ENCODE measurements around the gene TAC4. TPM values are rescaled to one million over a fixed set of nuclear protein-coding genes. Genes with fewer than 3 reads are reported as not detected.

TAC4 gene
- total and polyA plus RNA-seq, 3 experiments from 2014 or later, result not detected

DNA sequence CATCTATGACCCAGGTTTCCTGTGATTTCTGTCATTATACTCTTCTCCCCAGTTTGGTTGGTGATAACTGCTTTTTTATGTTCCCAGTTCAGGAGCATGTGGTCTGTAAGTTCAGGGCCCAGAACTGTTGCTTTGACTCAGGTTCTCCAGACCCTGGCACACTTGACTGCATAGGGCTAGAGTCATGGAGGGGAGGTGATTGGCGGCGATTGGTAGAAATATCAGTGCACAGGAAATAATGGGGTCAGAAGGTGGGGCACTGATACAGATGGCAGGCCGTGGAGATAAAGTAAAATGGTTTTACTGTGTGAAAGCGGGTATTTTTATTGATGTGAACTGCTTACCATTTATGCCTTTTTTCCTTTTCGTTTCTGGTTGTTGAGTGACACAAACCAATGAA is 28.7 kb downstream of the TAC4 start:
- peaks cover 53 to 71% (median 69%) of the 10 kb centered on the region in 3 donors for H3K4me1 Mint-ChIP-seq
- CTCF ChIA-PET, result no interaction called here

DNA sequence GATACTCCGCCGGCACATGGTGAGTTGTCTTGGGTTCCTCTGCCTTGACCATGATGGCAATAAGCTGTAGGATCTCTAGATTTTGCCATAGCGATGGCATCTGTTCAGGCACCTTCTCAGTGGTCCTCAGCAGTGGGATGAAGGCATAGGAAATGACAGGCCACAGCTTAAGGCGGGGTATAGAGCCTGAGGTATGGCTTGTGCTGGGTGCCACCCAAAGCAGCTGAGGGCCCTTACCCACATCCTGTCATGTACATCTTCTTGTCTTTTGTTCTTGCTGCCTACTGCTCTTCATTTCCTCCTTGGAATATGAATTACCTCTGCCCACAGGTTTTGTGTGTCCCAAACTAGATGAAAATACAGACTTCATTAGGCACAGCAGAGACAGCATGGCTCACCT is 29.9 kb downstream of the TAC4 start:
- Mint-ChIP-seq H3K9me3 (no peaks in the 10 kb centered on the region), H3K27ac (peak overlapping the region; percentile 90 to 98 (median 96)), H3K4me3 (peak overlapping the region; percentile 22 to 87 (median 79)), H3K4me1 (peaks cover 56 to 79% (median 77%) of the 10 kb centered on the region in 3 donors), H3K36me3 (peaks cover 10 to 86% (median 22%) of the 10 kb centered on the region in 3 donors), H3K27me3 (peaks cover 0 to 4% of the 10 kb centered on the region in 2 donors)
- H3K4me1 ChIP-seq (ENCODE audit: insufficient read depth, low read length), result peaks cover 80% of the 10 kb centered on the region
- peak overlapping the region; percentile 9 for H3K4me3 ChIP-seq (ENCODE audit: low read length)
- ChIA-PET CTCF (interaction anchor here (0.9 to 2.0 kb wide), 4 partner anchors 103 to 248 kb away, joined by 3 to 8 read pairs (median 4); partner anchors contain the start of gene SLC35B1), POLR2A (interaction anchor here (1.0 kb wide), 2 partner anchors 70 to 119 kb away, joined by 3 read pairs; no protein-coding TSS in a partner anchor)
- peaks cover 40% of the 10 kb centered on the region for H3K36me3 ChIP-seq (ENCODE audit: insufficient read depth, low read length)
- H3K27ac ChIP-seq (ENCODE audit: low read depth, low read length), result peak overlapping the region; percentile 28
- H3K27me3 ChIP-seq (ENCODE audit: insufficient read depth, low read length, poor library complexity, severe bottlenecking), result no peaks in the 10 kb centered on the region
- H3K9me3 ChIP-seq (ENCODE audit: low read length), result no peaks in the 10 kb centered on the region
- peak; percentile 35 to 78 (median 70) for DNase-seq

More for the DNA sequence above, 28.7 kb downstream of the TAC4 start:
- no peak overlapping the region for H3K27ac ChIP-seq (ENCODE audit: low read depth, low read length)
- H3K4me3 Mint-ChIP-seq, result peak overlapping the region in 6 of 7 donors; percentile 12 to 87 (median 64)
- H3K36me3 Mint-ChIP-seq, result peaks cover 4 to 87% (median 19%) of the 10 kb centered on the region in 3 donors
- peak overlapping the region; percentile 27 to 97 (median 90) for H3K27ac Mint-ChIP-seq
- H3K9me3 ChIP-seq (ENCODE audit: low read length), result no peaks in the 10 kb centered on the region
- peaks cover 80% of the 10 kb centered on the region for H3K4me1 ChIP-seq (ENCODE audit: insufficient read depth, low read length)
- H3K27me3 ChIP-seq (ENCODE audit: insufficient read depth, low read length, poor library complexity, severe bottlenecking), result no peaks in the 10 kb centered on the region
- no peak overlapping the region for H3K4me3 ChIP-seq (ENCODE audit: low read length)
- H3K27me3 Mint-ChIP-seq, result peaks cover 0 to 2% of the 10 kb centered on the region in 2 donors
- peaks cover 45% of the 10 kb centered on the region for H3K36me3 ChIP-seq (ENCODE audit: insufficient read depth, low read length)
- no peaks in the 10 kb centered on the region for H3K9me3 Mint-ChIP-seq
- DNase-seq, result no peak
- POLR2A ChIA-PET, result no interaction called here

DNA sequence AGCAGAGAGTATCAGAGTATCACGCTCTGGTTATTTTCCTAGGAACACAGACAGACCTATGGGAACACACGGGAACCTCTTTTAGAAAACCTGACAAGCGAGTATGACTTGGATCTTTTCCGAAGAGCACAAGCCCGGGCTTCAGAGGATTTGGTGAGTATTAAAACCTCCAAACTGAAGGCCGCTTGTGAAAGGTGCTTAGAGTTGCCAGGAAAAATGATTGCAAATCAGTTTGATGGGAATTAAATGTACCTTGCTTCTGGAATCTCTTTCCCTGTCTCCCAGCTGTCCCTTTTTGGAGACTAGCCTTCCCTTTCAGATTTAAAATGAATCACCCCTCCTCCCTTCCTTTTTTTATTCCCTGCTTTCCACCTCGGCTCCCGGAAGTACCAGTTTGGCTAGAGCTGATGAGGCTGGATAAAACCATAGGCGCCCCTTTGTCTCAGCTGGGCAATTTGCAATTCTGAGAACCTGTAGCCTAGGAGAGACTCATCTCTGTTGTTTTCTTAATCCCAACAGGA is 32.0 kb downstream of the TAC4 start:
- Histone ChIP-seq H3K27ac (ENCODE audit: low read depth, low read length) (no peak overlapping the region), H3K27me3 (ENCODE audit: insufficient read depth, low read length, poor library complexity, severe bottlenecking) (no peaks in the 10 kb centered on the region), H3K4me3 (ENCODE audit: low read length) (no peak overlapping the region), H3K36me3 (ENCODE audit: insufficient read depth, low read length) (peaks cover 21% of the 10 kb centered on the region), H3K9me3 (ENCODE audit: low read length) (no peaks in the 10 kb centered on the region), H3K4me1 (ENCODE audit: insufficient read depth, low read length) (peaks cover 66% of the 10 kb centered on the region)
- Mint-ChIP-seq H3K27ac (peak overlapping the region in 7 of 8 donors; percentile 20 to 97 (median 63)), H3K36me3 (peaks cover 10 to 78% (median 18%) of the 10 kb centered on the region in 3 donors), H3K4me3 (no peak overlapping the region), H3K27me3 (peaks cover 0 to 4% of the 10 kb centered on the region in 2 donors), H3K9me3 (no peaks in the 10 kb centered on the region), H3K4me1 (peaks cover 48 to 70% (median 70%) of the 10 kb centered on the region in 3 donors)
- ChIA-PET CTCF (interaction anchor here (0.9 to 1.7 kb wide), 2 partner anchors 36 to 182 kb away, joined by 3 to 4 read pairs; no protein-coding TSS in a partner anchor), POLR2A (no interaction called here)
- no peak for DNase-seq

DNA sequence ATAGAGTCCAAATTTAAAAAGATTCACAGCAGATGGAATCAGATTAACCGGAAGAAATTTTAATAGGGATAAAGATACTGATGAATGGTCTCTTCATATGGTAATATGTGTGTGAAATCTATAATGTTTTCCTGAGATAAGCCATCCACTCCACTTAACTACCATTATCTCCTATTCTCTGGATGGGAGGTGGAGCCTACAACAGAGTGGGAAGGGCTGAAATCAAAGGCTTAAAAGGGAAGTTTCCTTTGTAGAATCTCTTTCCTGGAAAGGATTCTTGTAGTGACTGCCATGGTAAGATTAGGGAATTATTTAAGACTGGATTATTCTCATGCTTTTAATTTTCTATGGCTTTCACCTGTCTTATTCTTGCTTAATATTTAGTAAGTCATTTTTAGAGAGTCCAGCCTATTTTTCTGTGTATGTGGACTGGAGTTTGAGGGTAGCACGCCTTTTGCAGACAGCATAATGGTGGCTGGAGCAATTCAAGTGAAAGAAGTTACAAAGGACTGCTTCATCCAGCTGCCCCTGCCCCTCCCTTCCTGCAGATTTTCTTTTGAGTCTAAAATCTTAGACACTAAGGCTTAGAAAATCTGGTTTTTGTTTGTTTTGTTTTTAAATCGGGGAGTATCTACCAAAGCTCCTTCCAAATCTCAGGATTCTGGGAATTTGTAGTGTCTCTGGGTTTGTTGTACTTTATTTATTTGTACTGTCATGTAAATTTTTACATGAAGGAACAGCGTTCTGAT is 32.9 kb downstream of the TAC4 start:
- H3K27ac ChIP-seq (ENCODE audit: low read depth, low read length), result no peak overlapping the region

DNA sequence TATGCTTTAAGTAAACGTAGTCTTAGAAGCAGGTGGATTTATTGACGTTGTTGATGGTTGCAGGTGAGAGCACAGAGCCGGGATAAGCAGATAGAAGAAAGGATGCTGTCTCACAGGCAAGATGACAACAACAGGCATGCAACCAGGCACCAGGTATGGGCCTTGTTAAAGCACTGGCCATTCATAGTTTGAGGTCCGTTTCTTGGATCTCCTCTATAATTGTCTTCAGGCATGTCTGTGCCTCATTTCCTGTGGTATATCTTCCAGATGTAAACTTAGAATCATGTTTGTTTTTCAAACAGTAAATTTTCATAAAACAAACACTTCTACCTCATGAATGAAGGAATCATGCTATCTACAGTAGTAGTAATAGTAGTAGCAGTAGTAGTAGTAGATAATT is 38.8 kb downstream of the TAC4 start:
- ChIA-PET POLR2A (no interaction called here), CTCF (no interaction called here)
- Mint-ChIP-seq H3K4me3 (no peak overlapping the region), H3K27ac (peak overlapping the region in 2 of 8 donors; percentile 20 to 39), H3K4me1 (peaks cover 36 to 52% (median 43%) of the 10 kb centered on the region in 3 donors), H3K36me3 (peaks cover 14 to 77% (median 24%) of the 10 kb centered on the region in 3 donors), H3K9me3 (no peaks in the 10 kb centered on the region), H3K27me3 (peaks cover 0 to 2% of the 10 kb centered on the region in 2 donors)
- no peaks in the 10 kb centered on the region for H3K4me1 ChIP-seq (ENCODE audit: insufficient read depth, low read length)
- H3K36me3 ChIP-seq (ENCODE audit: insufficient read depth, low read length), result peaks cover 47% of the 10 kb centered on the region
- no peak overlapping the region for H3K4me3 ChIP-seq (ENCODE audit: low read length)
- DNase-seq, result no peak
- H3K27ac ChIP-seq (ENCODE audit: low read depth, low read length), result no peak overlapping the region
- H3K27me3 ChIP-seq (ENCODE audit: insufficient read depth, low read length, poor library complexity, severe bottlenecking), result no peaks in the 10 kb centered on the region
- no peaks in the 10 kb centered on the region for H3K9me3 ChIP-seq (ENCODE audit: low read length)

More for the DNA sequence above, 32.9 kb downstream of the TAC4 start:
- Histone ChIP-seq H3K36me3 (ENCODE audit: insufficient read depth, low read length) (peaks cover 21% of the 10 kb centered on the region), H3K27me3 (ENCODE audit: insufficient read depth, low read length, poor library complexity, severe bottlenecking) (no peaks in the 10 kb centered on the region), H3K4me3 (ENCODE audit: low read length) (no peak overlapping the region), H3K4me1 (ENCODE audit: insufficient read depth, low read length) (peaks cover 58% of the 10 kb centered on the region), H3K9me3 (ENCODE audit: low read length) (no peaks in the 10 kb centered on the region)
- Mint-ChIP-seq H3K4me1 (peaks cover 44 to 65% (median 64%) of the 10 kb centered on the region in 3 donors), H3K36me3 (peaks cover 10 to 79% (median 16%) of the 10 kb centered on the region in 3 donors), H3K9me3 (no peaks in the 10 kb centered on the region), H3K27me3 (peaks cover 0 to 4% of the 10 kb centered on the region in 2 donors), H3K4me3 (no peak overlapping the region), H3K27ac (peak overlapping the region in 5 of 8 donors; percentile 29 to 93 (median 61))
- POLR2A ChIA-PET, result no interaction called here
- CTCF ChIA-PET, result interaction anchor here (1.7 kb wide), 1 partner anchor 37 kb away, joined by 4 read pairs; no protein-coding TSS in a partner anchor
- no peak for DNase-seq

DNA sequence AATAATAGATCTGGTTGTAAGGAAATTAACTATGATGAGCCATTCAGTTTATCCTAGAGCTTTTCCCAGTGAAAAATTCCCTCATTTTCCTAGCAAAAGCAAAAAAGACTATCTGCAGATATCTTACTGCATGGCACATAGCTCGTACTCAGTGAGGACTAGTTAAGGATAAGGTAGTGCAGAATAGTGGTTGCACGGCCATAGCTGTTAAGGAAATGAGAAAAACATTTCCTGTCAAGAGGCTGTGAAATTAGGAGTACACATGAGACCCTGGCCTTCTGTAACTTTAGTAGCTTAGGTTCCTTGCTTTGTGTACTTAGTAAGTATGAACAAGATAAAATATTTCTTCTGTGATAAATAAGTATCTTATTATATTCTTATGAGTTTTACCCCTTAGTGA is 49.1 kb downstream of the TAC4 start:
- no peaks in the 10 kb centered on the region for H3K9me3 ChIP-seq (ENCODE audit: low read length)
- Mint-ChIP-seq H3K4me1 (peaks cover 46 to 63% (median 51%) of the 10 kb centered on the region in 3 donors), H3K27me3 (no peaks in the 10 kb centered on the region), H3K4me3 (no peak overlapping the region), H3K27ac (peak overlapping the region in 4 of 8 donors; percentile 31 to 80 (median 62)), H3K9me3 (no peaks in the 10 kb centered on the region), H3K36me3 (peaks cover 16 to 84% (median 18%) of the 10 kb centered on the region in 3 donors)
- peaks cover 51% of the 10 kb centered on the region for H3K36me3 ChIP-seq (ENCODE audit: insufficient read depth, low read length)
- H3K4me1 ChIP-seq (ENCODE audit: insufficient read depth, low read length), result peaks cover 24% of the 10 kb centered on the region
- ChIA-PET POLR2A (interaction anchor here (1.3 kb wide), 1 partner anchor 35 kb away, joined by 3 read pairs; the partner anchor contains the start of gene FAM117A), CTCF (interaction anchor here (1.1 to 1.2 kb wide), 2 partner anchors 34 to 90 kb away, joined by 3 to 5 read pairs; no protein-coding TSS in a partner anchor)
- no peak for DNase-seq
- H3K27me3 ChIP-seq (ENCODE audit: insufficient read depth, low read length, poor library complexity, severe bottlenecking), result no peaks in the 10 kb centered on the region
- no peak overlapping the region for H3K4me3 ChIP-seq (ENCODE audit: low read length)
- H3K27ac ChIP-seq (ENCODE audit: low read depth, low read length), result no peak overlapping the region

DNA sequence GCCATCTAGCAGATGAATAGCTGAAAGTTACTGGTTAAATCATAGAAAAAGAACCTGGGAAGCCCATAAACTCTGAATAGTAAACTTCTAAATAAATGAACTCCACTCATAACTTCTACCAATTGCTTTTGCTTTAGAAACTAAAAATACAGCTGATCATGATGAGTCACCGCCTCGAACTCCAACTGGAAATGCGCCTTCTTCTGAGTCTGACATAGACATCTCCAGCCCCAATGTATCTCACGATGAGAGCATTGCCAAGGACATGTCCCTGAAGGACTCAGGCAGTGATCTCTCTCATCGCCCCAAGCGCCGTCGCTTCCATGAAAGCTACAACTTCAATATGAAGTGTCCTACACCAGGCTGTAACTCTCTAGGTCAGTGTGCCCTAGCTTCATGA is 49.7 kb downstream of the TAC4 start:
- Mint-ChIP-seq H3K27me3 (no peaks in the 10 kb centered on the region), H3K27ac (peak overlapping the region in 5 of 8 donors; percentile 31 to 73 (median 51)), H3K4me1 (peaks cover 48 to 67% (median 56%) of the 10 kb centered on the region in 3 donors), H3K36me3 (peaks cover 16 to 87% (median 19%) of the 10 kb centered on the region in 3 donors), H3K9me3 (no peaks in the 10 kb centered on the region), H3K4me3 (peak overlapping the region in 1 of 7 donors; percentile 23)
- ChIA-PET POLR2A (interaction anchor here (1.3 kb wide), 1 partner anchor 34 kb away, joined by 3 read pairs; the partner anchor contains the start of gene FAM117A), CTCF (interaction anchor here (0.6 to 1.5 kb wide), 4 partner anchors 10 to 1067 kb away, joined by 3 to 5 read pairs (median 3); partner anchors contain the start of gene KAT7)
- Histone ChIP-seq H3K9me3 (ENCODE audit: low read length) (no peaks in the 10 kb centered on the region), H3K36me3 (ENCODE audit: insufficient read depth, low read length) (peaks cover 55% of the 10 kb centered on the region), H3K27me3 (ENCODE audit: insufficient read depth, low read length, poor library complexity, severe bottlenecking) (no peaks in the 10 kb centered on the region), H3K27ac (ENCODE audit: low read depth, low read length) (no peak overlapping the region), H3K4me3 (ENCODE audit: low read length) (no peak overlapping the region), H3K4me1 (ENCODE audit: insufficient read depth, low read length) (peaks cover 27% of the 10 kb centered on the region)
- no peak for DNase-seq

Measured in CD8-positive, alpha-beta memory T cell (primary cell).